GM10248 (cell line): ENCODE measurements around the gene SIM2.

Experiments used
- CTCF ChIA-PET: fragments of 300-600 bp; sonication (Branson Sonifier 250); formaldehyde crosslinking; extraction: SDS; loops from one replicate; lab custom pipeline; 2021; ENCODE audit warnings: antibody characterized with exemption; lab: Yijun Ruan, JAX
- POLR2A ChIA-PET: fragments of 350-650 bp; sonication (Branson Sonifier 250); formaldehyde crosslinking; extraction: SDS; loops from one replicate; lab custom pipeline; 2020; ENCODE audit warnings: antibody characterized with exemption; lab: Yijun Ruan, JAX
- DNase-seq: peaks from one replicate; pipeline ENCODE4 v3.0.0; 2012; ENCODE audit errors: extremely low spot score
- TF ChIP-seq, protein P1 (sequence below): IDR thresholded peaks from 2 replicates; pipeline ENCODE4 v1.5.1; 2012; ENCODE audit warnings: mild to moderate bottlenecking, low read depth; ENCODE audit errors: extremely low read depth, missing control alignments, control extremely low read depth

SIM2 gene

GRCh38 chr21:36730291-36731281, 31.7 kb downstream of the SIM2 start:
- TF ChIP-seq, protein P1, sequence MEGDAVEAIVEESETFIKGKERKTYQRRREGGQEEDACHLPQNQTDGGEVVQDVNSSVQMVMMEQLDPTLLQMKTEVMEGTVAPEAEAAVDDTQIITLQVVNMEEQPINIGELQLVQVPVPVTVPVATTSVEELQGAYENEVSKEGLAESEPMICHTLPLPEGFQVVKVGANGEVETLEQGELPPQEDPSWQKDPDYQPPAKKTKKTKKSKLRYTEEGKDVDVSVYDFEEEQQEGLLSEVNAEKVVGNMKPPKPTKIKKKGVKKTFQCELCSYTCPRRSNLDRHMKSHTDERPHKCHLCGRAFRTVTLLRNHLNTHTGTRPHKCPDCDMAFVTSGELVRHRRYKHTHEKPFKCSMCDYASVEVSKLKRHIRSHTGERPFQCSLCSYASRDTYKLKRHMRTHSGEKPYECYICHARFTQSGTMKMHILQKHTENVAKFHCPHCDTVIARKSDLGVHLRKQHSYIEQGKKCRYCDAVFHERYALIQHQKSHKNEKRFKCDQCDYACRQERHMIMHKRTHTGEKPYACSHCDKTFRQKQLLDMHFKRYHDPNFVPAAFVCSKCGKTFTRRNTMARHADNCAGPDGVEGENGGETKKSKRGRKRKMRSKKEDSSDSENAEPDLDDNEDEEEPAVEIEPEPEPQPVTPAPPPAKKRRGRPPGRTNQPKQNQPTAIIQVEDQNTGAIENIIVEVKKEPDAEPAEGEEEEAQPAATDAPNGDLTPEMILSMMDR: no peak
- no peak for DNase-seq
- POLR2A ChIA-PET: no interaction called here
- CTCF ChIA-PET: interaction anchor here (1.2 kb wide), 1 partner anchor 9 kb away, joined by 3 read pairs; no protein-coding TSS in a partner anchor

GRCh38 chr21:36732217-36732616, 33.3 kb downstream of the SIM2 start:
- DNase-seq: no peak
- POLR2A ChIA-PET: no interaction called here
- TF ChIP-seq, protein P1: no peak
- CTCF ChIA-PET: no interaction called here

GRCh38 chr21:36732761-36733160, 33.8 kb downstream of the SIM2 start:
- no peak for DNase-seq
- POLR2A ChIA-PET: no interaction called here
- CTCF ChIA-PET: no interaction called here
- TF ChIP-seq, protein P1: no peak

DNA sequence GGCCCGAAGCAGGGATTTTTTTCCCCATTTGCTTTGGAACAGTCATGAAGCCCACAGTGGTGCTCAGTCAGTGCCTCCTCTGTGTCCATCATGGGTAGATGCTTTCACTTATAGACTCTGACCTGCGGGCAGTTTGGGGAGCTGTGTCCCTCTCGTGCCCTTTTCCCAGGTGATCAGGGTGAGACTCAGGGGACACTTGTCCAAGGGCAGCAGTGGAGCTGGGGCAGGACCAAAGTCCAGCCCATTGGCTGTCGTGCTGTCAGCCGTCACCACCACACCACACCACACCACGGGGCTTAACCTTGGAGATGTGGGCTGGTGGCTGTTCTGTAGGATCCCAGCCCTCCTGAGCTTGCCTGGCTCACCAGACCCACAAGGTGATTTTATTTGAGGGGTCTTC, 34.9 kb downstream of the SIM2 start:
- ChIA-PET CTCF (interaction anchor here (2.4 kb wide), 1 partner anchor 11 kb away, joined by 10 read pairs; no protein-coding TSS in a partner anchor), POLR2A (no interaction called here)
- TF ChIP-seq, protein P1: no peak
- no peak for DNase-seq

GRCh38 chr21:36734367-36735200, 35.7 kb downstream of the SIM2 start:
- POLR2A ChIA-PET: no interaction called here
- CTCF ChIA-PET: interaction anchor here (2.4 kb wide), 1 partner anchor 10 kb away, joined by 10 read pairs; no protein-coding TSS in a partner anchor
- TF ChIP-seq, protein P1: no peak

DNA sequence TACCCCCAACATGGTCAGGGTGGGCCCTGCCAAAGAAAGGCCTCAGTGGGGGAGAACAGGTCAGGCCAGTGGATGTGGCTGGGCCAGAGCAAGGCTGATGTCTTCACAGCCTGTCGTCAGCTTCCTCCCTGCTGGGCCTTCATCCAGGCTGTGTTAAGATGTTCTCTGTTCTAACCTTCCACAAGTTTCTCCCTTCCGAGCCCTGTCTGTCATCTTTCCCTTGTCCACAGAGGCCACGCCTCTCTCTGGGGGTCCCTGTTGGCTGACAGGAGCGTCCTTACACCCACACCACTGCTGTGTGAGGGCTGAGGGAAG, 36.2 kb downstream of the SIM2 start:
- TF ChIP-seq, protein P1: no peak
- DNase-seq: no peak
- CTCF ChIA-PET: interaction anchor here (2.4 kb wide), 1 partner anchor 10 kb away, joined by 10 read pairs; no protein-coding TSS in a partner anchor
- POLR2A ChIA-PET: no interaction called here

More at GRCh38 chr21:36734367-36735200, 35.7 kb downstream of the SIM2 start:
- DNase-seq: no peak
